ENCODE measurements around the gene TET1. TPM values are rescaled to one million over a fixed set of nuclear protein-coding genes. Genes with fewer than 3 reads are reported as not detected.

TET1 gene
- polyA plus RNA-seq, 2 of the 4 experiments (the other 2 are of a cell fraction) = 0.45 to 1.8 TPM

GRCh38 chr10:68742397-68742796 lies 182.3 kb downstream of the TET1 start (continued):
- TF ChIP-seq RFX5 (IDR thresholded peaks at IDR 0.05) = no peak
- no peak for TF ChIP-seq FOXS1 (CRISPR knock-in tag; IDR thresholded peaks at IDR 0.05)
- TF ChIP-seq RARB (CRISPR knock-in tag; IDR thresholded peaks at IDR 0.05) = no peak

Small RNAs within 50 kb of the gene (small RNA-seq; reads per million reads assigned to genes)
- 0 reads per million in 6 experiments for gene RF00019

Other genes starting within 250 kb of the TET1 start
- gene HNRNPH3, start 228.3 kb upstream of the TET1 start, polyA plus RNA-seq (2011; rRNA removed) = 108 and 210 TPM in 2 replicates
- gene HNRNPH3, start 228.3 kb upstream of the TET1 start, polyA plus RNA-seq (2017; fragmentation: RNase III; extraction: RNeasy Plus Mini Kit Qiagen cat#74134 plus additional on column Dnase treatment) = 354 to 392 TPM (median 391 TPM) in 3 replicates
- gene PBLD, start 227.4 kb upstream of the TET1 start, polyA plus RNA-seq (2011; rRNA removed) = 1.8 and 3.4 TPM in 2 replicates
- 4.2 to 4.5 TPM (median 4.2 TPM) in 3 replicates for gene PBLD, start 227.4 kb upstream of the TET1 start, polyA plus RNA-seq (2017; fragmentation: RNase III; extraction: RNeasy Plus Mini Kit Qiagen cat#74134 plus additional on column Dnase treatment)
- 14.6 and 20.3 TPM in 2 replicates for gene RUFY2, start 153.1 kb upstream of the TET1 start, polyA plus RNA-seq (2011; rRNA removed)
- 7.9 to 8.9 TPM (median 8.6 TPM) in 3 replicates for gene RUFY2, start 153.1 kb upstream of the TET1 start, polyA plus RNA-seq (2017; fragmentation: RNase III; extraction: RNeasy Plus Mini Kit Qiagen cat#74134 plus additional on column Dnase treatment)
- gene DNA2, start 88.4 kb upstream of the TET1 start, polyA plus RNA-seq (2011; rRNA removed) = 15.6 and 20.1 TPM in 2 replicates
- 13.4 to 16.5 TPM (median 14.5 TPM) in 3 replicates for gene DNA2, start 88.4 kb upstream of the TET1 start, polyA plus RNA-seq (2017; fragmentation: RNase III; extraction: RNeasy Plus Mini Kit Qiagen cat#74134 plus additional on column Dnase treatment)
- 14.0 and 19.6 TPM in 2 replicates for gene SLC25A16, start 32.8 kb upstream of the TET1 start, polyA plus RNA-seq (2011; rRNA removed)
- 8.3 to 9.4 TPM (median 8.3 TPM) in 3 replicates for gene SLC25A16, start 32.8 kb upstream of the TET1 start, polyA plus RNA-seq (2017; fragmentation: RNase III; extraction: RNeasy Plus Mini Kit Qiagen cat#74134 plus additional on column Dnase treatment)
- gene CCAR1, start 160.9 kb downstream of the TET1 start, polyA plus RNA-seq (2011; rRNA removed) = 98.8 and 99.2 TPM in 2 replicates
- 103 to 108 TPM (median 107 TPM) in 3 replicates for gene CCAR1, start 160.9 kb downstream of the TET1 start, polyA plus RNA-seq (2017; fragmentation: RNase III; extraction: RNeasy Plus Mini Kit Qiagen cat#74134 plus additional on column Dnase treatment)

All from A549 (cell line).